Measurements from ENCODE around the gene FAM83F. TPM values are rescaled to one million over a fixed set of nuclear protein-coding genes. Genes with fewer than 3 reads are reported as not detected.
A peak's percentile ranks its signal among the peaks of the same experiment; 100 is the strongest.
"Not testable (repeated sequence)": the region's sequence is repeated elsewhere in the genome, so short reads cannot be mapped to it uniquely, and the experiment has no call there.

The FAM83F gene
- polyA plus RNA-seq, 6 donors from 2014 or later = 0.05 TPM; not detected in 5

GRCh38 chr22:40018051-40018450 lies 23.3 kb downstream of the FAM83F start:
- Mint-ChIP-seq H3K36me3 (no peaks in the 10 kb centered on the region), H3K4me3 (no peak overlapping the region), H3K4me1 (no peaks in the 10 kb centered on the region), H3K27ac (peak overlapping the region in 1 of 6 donors; percentile 33), H3K9me3 (no peaks in the 10 kb centered on the region), H3K27me3 (peaks cover 4 to 23% (median 14%) of the 10 kb centered on the region in 3 donors)
- no peak for DNase-seq
- ATAC-seq (ENCODE audit: low read depth in 2 of 2) = no peak

GRCh38 chr22:40019100-40019499 lies 24.3 kb downstream of the FAM83F start:
- Mint-ChIP-seq H3K27ac (no peak overlapping the region), H3K27me3 (peaks cover 0 to 19% (median 10%) of the 10 kb centered on the region in 3 donors), H3K9me3 (no peaks in the 10 kb centered on the region), H3K36me3 (no peaks in the 10 kb centered on the region), H3K4me3 (no peak overlapping the region), H3K4me1 (no peaks in the 10 kb centered on the region)
- ATAC-seq (ENCODE audit: low read depth in 2 of 2) = no peak
- DNase-seq = no peak

GRCh38 chr22:40020956-40021355 lies 26.2 kb downstream of the FAM83F start:
- Mint-ChIP-seq H3K4me1 (peaks cover 0 to 6% (median 5%) of the 10 kb centered on the region in 3 donors), H3K36me3 (no peaks in the 10 kb centered on the region), H3K27me3 (peaks cover 0 to 14% (median 2%) of the 10 kb centered on the region in 3 donors), H3K27ac (no peak overlapping the region), H3K9me3 (no peaks in the 10 kb centered on the region), H3K4me3 (no peak overlapping the region)
- DNase-seq (no peak), ATAC-seq (ENCODE audit: low read depth in 2 of 2) (no peak)

- no peak overlapping the region for H3K27ac Mint-ChIP-seq
- no peak for DNase-seq
- peaks cover 0 to 14% (median 0%) of the 10 kb centered on the region in 3 donors for H3K27me3 Mint-ChIP-seq
- peaks cover 0 to 6% (median 5%) of the 10 kb centered on the region in 3 donors for H3K4me1 Mint-ChIP-seq
- H3K4me3 Mint-ChIP-seq = no peak overlapping the region
- no peaks in the 10 kb centered on the region for H3K9me3 Mint-ChIP-seq
- ATAC-seq (ENCODE audit: low read depth in 2 of 2) = no peak
- H3K36me3 Mint-ChIP-seq = no peaks in the 10 kb centered on the region
These were observed 26.7 kb downstream of the FAM83F start for GRCh38 chr22:40021401-40022000.

- Mint-ChIP-seq H3K4me1 (peaks cover 0 to 6% (median 5%) of the 10 kb centered on the region in 3 donors), H3K9me3 (no peaks in the 10 kb centered on the region), H3K36me3 (no peaks in the 10 kb centered on the region), H3K27ac (peak overlapping the region in 1 of 6 donors; percentile 76), H3K27me3 (peaks cover 0 to 14% (median 0%) of the 10 kb centered on the region in 3 donors), H3K4me3 (no peak overlapping the region)
- DNase-seq = no peak
- no peak for ATAC-seq (ENCODE audit: low read depth in 2 of 2)
These were observed 27.9 kb downstream of the FAM83F start for GRCh38 chr22:40022536-40023240.

GRCh38 chr22:40023341-40023841 lies 28.6 kb downstream of the FAM83F start:
- H3K4me3 Mint-ChIP-seq = no peak overlapping the region
- ATAC-seq (ENCODE audit: low read depth in 2 of 2) (no peak), DNase-seq (no peak)
- no peak overlapping the region for H3K27ac Mint-ChIP-seq
- no peaks in the 10 kb centered on the region for H3K9me3 Mint-ChIP-seq
- H3K27me3 Mint-ChIP-seq = peaks cover 0 to 14% (median 0%) of the 10 kb centered on the region in 3 donors
- H3K4me1 Mint-ChIP-seq = peaks cover 0 to 6% (median 5%) of the 10 kb centered on the region in 3 donors
- H3K36me3 Mint-ChIP-seq = no peaks in the 10 kb centered on the region

- DNase-seq (peak; percentile 42), ATAC-seq (ENCODE audit: low read depth in 2 of 2) (peak; percentile 69 to 86)
- Mint-ChIP-seq H3K4me3 (no peak overlapping the region), H3K27me3 (peaks cover 0 to 5% (median 0%) of the 10 kb centered on the region in 3 donors), H3K27ac (peak overlapping the region in 1 of 6 donors; percentile 78), H3K9me3 (no peaks in the 10 kb centered on the region), H3K4me1 (peaks cover 0 to 6% (median 5%) of the 10 kb centered on the region in 3 donors), H3K36me3 (no peaks in the 10 kb centered on the region)
These were observed 29.7 kb downstream of the FAM83F start for GRCh38 chr22:40024201-40025061.

GRCh38 chr22:40025062-40025379 lies 30.3 kb downstream of the FAM83F start:
- H3K4me3 Mint-ChIP-seq; DNase-seq; ATAC-seq (ENCODE audit: low read depth in 2 of 2); H3K9me3 Mint-ChIP-seq; H3K36me3 Mint-ChIP-seq; H3K27me3 Mint-ChIP-seq; H3K4me1 Mint-ChIP-seq: not testable (repeated sequence)
- peak overlapping the region in 1 of 6 donors; percentile 63 for H3K27ac Mint-ChIP-seq

GRCh38 chr22:40025856-40026255 lies 31.1 kb downstream of the FAM83F start:
- Mint-ChIP-seq H3K27ac (no peak overlapping the region), H3K27me3 (no peaks in the 10 kb centered on the region), H3K4me1 (peaks cover 0 to 6% (median 5%) of the 10 kb centered on the region in 3 donors), H3K4me3 (no peak overlapping the region), H3K9me3 (no peaks in the 10 kb centered on the region), H3K36me3 (no peaks in the 10 kb centered on the region)
- DNase-seq (no peak), ATAC-seq (ENCODE audit: low read depth in 2 of 2) (no peak)

GRCh38 chr22:40026641-40027040 lies 31.9 kb downstream of the FAM83F start:
- Mint-ChIP-seq H3K36me3 (no peaks in the 10 kb centered on the region), H3K9me3 (no peaks in the 10 kb centered on the region), H3K27me3 (no peaks in the 10 kb centered on the region), H3K4me3 (no peak overlapping the region), H3K27ac (peak overlapping the region in 1 of 6 donors; percentile 13), H3K4me1 (peaks cover 0 to 6% (median 5%) of the 10 kb centered on the region in 3 donors)
- ATAC-seq (ENCODE audit: low read depth in 2 of 2) (no peak), DNase-seq (no peak)

- H3K4me1 Mint-ChIP-seq = peaks cover 0 to 6% (median 5%) of the 10 kb centered on the region in 3 donors
- no peak overlapping the region for H3K4me3 Mint-ChIP-seq
- H3K27ac Mint-ChIP-seq = peak overlapping the region in 1 of 6 donors; percentile 30
- H3K9me3 Mint-ChIP-seq = no peaks in the 10 kb centered on the region
- DNase-seq (no peak), ATAC-seq (ENCODE audit: low read depth in 2 of 2) (no peak)
- H3K27me3 Mint-ChIP-seq = no peaks in the 10 kb centered on the region
- no peaks in the 10 kb centered on the region for H3K36me3 Mint-ChIP-seq
These were observed 32.7 kb downstream of the FAM83F start for GRCh38 chr22:40027191-40028097.

- ATAC-seq (ENCODE audit: low read depth in 2 of 2) (no peak), DNase-seq (no peak)
- peaks cover 0 to 6% (median 5%) of the 10 kb centered on the region in 3 donors for H3K4me1 Mint-ChIP-seq
- H3K4me3 Mint-ChIP-seq = no peak overlapping the region
- no peaks in the 10 kb centered on the region for H3K9me3 Mint-ChIP-seq
- H3K27me3 Mint-ChIP-seq = no peaks in the 10 kb centered on the region
- no peaks in the 10 kb centered on the region for H3K36me3 Mint-ChIP-seq
- peak overlapping the region in 1 of 6 donors; percentile 22 for H3K27ac Mint-ChIP-seq
These were observed 33.3 kb downstream of the FAM83F start for GRCh38 chr22:40028098-40028425.

All from naive B cell (primary cell).